ENCODE data around the gene NPHP1. TPM values are rescaled to one million over a fixed set of nuclear protein-coding genes. Genes with fewer than 3 reads are reported as not detected.

NPHP1 gene
- total RNA-seq, 1 experiment from 2014 or later, result 4.7 TPM

GRCh38 chr2:110140401-110140800, 64.4 kb downstream of the NPHP1 start:
- CTCF ChIA-PET, result interaction anchor here (1.6 kb wide), 1 partner anchor 25 kb away, joined by 5 read pairs; the partner anchor contains the start of gene MALL
- Histone ChIP-seq H4K20me1 (ENCODE audit: insufficient read depth) (no peaks in the 10 kb centered on the region), H3K36me3 (ENCODE audit: control insufficient read depth in 1 of 2, insufficient read depth in 2 of 2, low read length in 2 of 2) (no peaks in the 10 kb centered on the region), H3K9me2 (ENCODE audit: insufficient read depth) (no peaks in the 10 kb centered on the region), H3K4me2 (ENCODE audit: low read length) (no peak overlapping the region), H3K9ac (ENCODE audit: low read length) (no peak overlapping the region), H3K4me1 (ENCODE audit: control insufficient read depth in 1 of 2, insufficient read depth in 2 of 2, low read length in 2 of 2) (peaks cover 0 to 18% of the 10 kb centered on the region in 2 experiments; a peak in 1 of 4 replicates), H3K27me3 (ENCODE audit: insufficient read depth, low read length) (no peaks in the 10 kb centered on the region), H3K4me3 (replicated peaks in 1 of 2; ENCODE audit: low read depth in 1 of 2, low read length in 2 of 2) (no peak overlapping the region), H3K79me2 (ENCODE audit: insufficient read depth, low read length) (no peaks in the 10 kb centered on the region), H3K27ac (ENCODE audit: low read depth, low read length) (no peak overlapping the region), H2AFZ (ENCODE audit: low read depth, low read length, poor library complexity, severe bottlenecking) (no peak overlapping the region), H3K9me3 (ENCODE audit: control insufficient read depth in 1 of 2, insufficient read depth in 1 of 2, low read depth in 1 of 2, low read length in 2 of 2) (no peaks in the 10 kb centered on the region)
- TF ChIP-seq ZFX (IDR thresholded peaks at IDR 0.05), result no peak
- TF ChIP-seq YY1 (IDR thresholded peaks at IDR 0.05; ENCODE audit: extremely low read depth, insufficient replicate concordance, low read depth, low read length), result no peak
- TF ChIP-seq POLR2A (IDR thresholded peaks at IDR 0.05; ENCODE audit: borderline replicate concordance, extremely low read depth, insufficient read depth, insufficient read length), result no peak
- intact Hi-C loops (cut with micrococcal nuclease), result no loop called here
- ATAC-seq (no peak), DNase-seq (ENCODE audit: low read depth, low spot score) (no peak)
- BruUV-seq (replicated peaks), result no TSS peak
- RAD21 ChIA-PET (ENCODE audit: low non-redundant PET in 1 of 2, low total read pairs in 2 of 2, uncharacterized antibody in 2 of 2, unreplicated experiment in 2 of 2), result no interaction called here
- POLR2A ChIA-PET, result interaction anchor here (1.4 kb wide), 1 partner anchor 9 kb away, joined by 6 read pairs; no protein-coding TSS in a partner anchor

- POLR2A ChIA-PET, result no interaction called here
- H3K4me3 ChIP-seq (replicated peaks in 1 of 2; ENCODE audit: low read depth in 1 of 2, low read length in 2 of 2), result no peak overlapping the region
- H3K36me3 ChIP-seq (ENCODE audit: control insufficient read depth in 1 of 2, insufficient read depth in 2 of 2, low read length in 2 of 2), result no peaks in the 10 kb centered on the region
- intact Hi-C loops (cut with micrococcal nuclease), result no loop called here
- H4K20me1 ChIP-seq (ENCODE audit: insufficient read depth), result no peaks in the 10 kb centered on the region
- no peaks in the 10 kb centered on the region for H3K79me2 ChIP-seq (ENCODE audit: insufficient read depth, low read length)
- no peak for DNase-seq (ENCODE audit: low read depth, low spot score)
- no peak overlapping the region for H2AFZ ChIP-seq (ENCODE audit: low read depth, low read length, poor library complexity, severe bottlenecking)
- H3K9me3 ChIP-seq (ENCODE audit: control insufficient read depth in 1 of 2, insufficient read depth in 1 of 2, low read depth in 1 of 2, low read length in 2 of 2), result peaks cover 3% of the 10 kb centered on the region in 2 experiments; a peak in 1 of 4 replicates
- H3K27me3 ChIP-seq (ENCODE audit: insufficient read depth, low read length), result no peaks in the 10 kb centered on the region
- no peak overlapping the region for H3K4me2 ChIP-seq (ENCODE audit: low read length)
- no TSS peak for BruUV-seq (replicated peaks)
- H3K27ac ChIP-seq (ENCODE audit: low read depth, low read length), result no peak overlapping the region
- ATAC-seq, result no peak
- H3K9ac ChIP-seq (ENCODE audit: low read length), result no peak overlapping the region
- CTCF ChIA-PET, result interaction anchor here (0.9 kb wide), 1 partner anchor 17 kb away, joined by 5 read pairs; no protein-coding TSS in a partner anchor
- no peaks in the 10 kb centered on the region for H3K4me1 ChIP-seq (ENCODE audit: control insufficient read depth in 1 of 2, insufficient read depth in 2 of 2, low read length in 2 of 2)
- H3K9me2 ChIP-seq (ENCODE audit: insufficient read depth), result no peaks in the 10 kb centered on the region
- RAD21 ChIA-PET (ENCODE audit: low non-redundant PET in 1 of 2, low total read pairs in 2 of 2, uncharacterized antibody in 2 of 2, unreplicated experiment in 2 of 2), result no interaction called here
- TF ChIP-seq ZNF274 (IDR thresholded peaks at IDR 0.05; ENCODE audit: low read depth, low read length) (no peak), SIN3A (IDR thresholded peaks at IDR 0.05; ENCODE audit: low read depth) (no peak), CBX3 (IDR thresholded peaks at IDR 0.05; ENCODE audit: low read depth) (no peak), CTCF (IDR thresholded peaks at IDR 0.05 in 2 of 3, conservative IDR thresholded peaks at IDR 0.05 in 1 of 3; ENCODE audit: borderline replicate concordance in 1 of 3, insufficient read depth in 1 of 3, low read depth in 2 of 3, low read length in 2 of 3) (no peak), EGR1 (IDR thresholded peaks at IDR 0.05; ENCODE audit: low read depth) (no peak), ZBTB33 (IDR thresholded peaks at IDR 0.05; ENCODE audit: extremely low read depth, insufficient replicate concordance, low read length) (no peak), CEBPB (IDR thresholded peaks at IDR 0.05; ENCODE audit: low read depth) (no peak), EZH2phosphoT487 (IDR thresholded peaks at IDR 0.05; ENCODE audit: borderline replicate concordance) (no peak), ATF3 (IDR thresholded peaks at IDR 0.05) (no peak), JUND (IDR thresholded peaks at IDR 0.05) (no peak), RAD21 (IDR thresholded peaks at IDR 0.05; ENCODE audit: low read depth) (no peak), ELF1 (IDR thresholded peaks at IDR 0.05; ENCODE audit: borderline replicate concordance, low read depth) (no peak), POLR2AphosphoS5 (IDR thresholded peaks at IDR 0.05; ENCODE audit: low read depth, low read length) (no peak), SP1 (IDR thresholded peaks at IDR 0.05; ENCODE audit: low read depth) (no peak)
Measured at GRCh38 chr2:110134025-110134424, 70.8 kb downstream of the NPHP1 start.
